K562 (cell line): ENCODE results near the gene COPS6. TPM values are rescaled to one million over a fixed set of nuclear protein-coding genes. Genes with fewer than 3 reads are reported as not detected.
A peak's percentile ranks its signal among the peaks of the same experiment; 100 is the strongest.

ENCODE experiments used
- ETV6 ChIP-seq, 3 experiments: fragments of 150-350 bp in 1 of 3; sonication (generic) in 1 of 3; formaldehyde crosslinking in 1 of 3; IDR thresholded peaks; 2 replicates each; pipeline versions ENCODE4 v1.6.1 to v1.8.0; 2014 to 2022; ENCODE audit warnings: borderline replicate concordance in 2 of 3, low read depth in 2 of 3, antibody characterized with exemption in 1 of 3, low read length in 1 of 3, mild to moderate bottlenecking in 1 of 3, missing genetic modification reagents in 1 of 3
- GATAD2A ChIP-seq: fragments of 450-650 bp; IDR thresholded peaks from 2 replicates; pipeline ENCODE4 v1.6.1; 2017
- HOMEZ ChIP-seq: fragments of 250-450 bp; sonication (Bioruptor Pico); IDR thresholded peaks from 2 replicates; pipeline ENCODE4 v1.4.0; 2020; ENCODE audit warnings: mild to moderate bottlenecking, moderate library complexity
- LARP7 ChIP-seq: fragments of 450-650 bp; IDR thresholded peaks from 2 replicates; pipeline ENCODE4 v1.6.1; 2016
- NR2F6 ChIP-seq: fragments of 450-650 bp; formaldehyde crosslinking; IDR thresholded peaks from 2 replicates; pipeline ENCODE4 v1.4.0; 2020; ENCODE audit warnings: mild to moderate bottlenecking
- SAP30 ChIP-seq: fragments of 200-600 bp; sonication (generic); IDR thresholded peaks from 2 replicates; pipeline ENCODE4 v1.6.1; 2012; ENCODE audit warnings: borderline replicate concordance, low read depth, mild to moderate bottlenecking, moderate library complexity, low read length, control low read depth, inconsistent platforms; ENCODE audit not compliant: insufficient read depth, poor library complexity, severe bottlenecking
- SIX5 ChIP-seq, 2 experiments: IDR thresholded peaks; 2 replicates each; pipeline ENCODE4 v1.6.1; 2011; ENCODE audit warnings: low read length in 2 of 2, borderline replicate concordance in 1 of 2, low read depth in 1 of 2, mild to moderate bottlenecking in 1 of 2, moderate library complexity in 1 of 2; ENCODE audit not compliant: insufficient read depth in 1 of 2
- SMARCB1 ChIP-seq: IDR thresholded peaks from 2 replicates; pipeline ENCODE4 v1.6.1; 2011; ENCODE audit warnings: improper control_type of control experiment, low read depth; ENCODE audit not compliant: insufficient read length
- STAT5B ChIP-seq: fragments of 250-450 bp; sonication (Bioruptor Pico); IDR thresholded peaks from 2 replicates; pipeline ENCODE4 v1.8.0; 2021; ENCODE audit warnings: mild to moderate bottlenecking, inconsistent platforms
- TAF1 ChIP-seq: IDR thresholded peaks from 2 replicates; pipeline ENCODE4 v1.6.1; 2011; ENCODE audit warnings: mild to moderate bottlenecking, low read length, moderate library complexity; ENCODE audit not compliant: insufficient read depth, control insufficient read depth, severe bottlenecking; ENCODE audit errors: extremely low read depth
- TBP ChIP-seq: optimal IDR thresholded peaks from 2 replicates; pipeline ENCODE3; 2011; ENCODE audit warnings: low read depth, low read length, improper control_type of control experiment
- VEZF1 ChIP-seq: fragments of 200-800 bp; sonication (Bioruptor generic); IDR thresholded peaks from 2 replicates; pipeline ENCODE4 v1.6.1; 2017; ENCODE audit warnings: missing genetic modification characterization, missing compliant biosample characterization
- XRCC5 ChIP-seq: fragments of 200-400 bp; formaldehyde crosslinking; IDR thresholded peaks from 2 replicates; pipeline ENCODE4 v1.6.1; 2017; ENCODE audit warnings: low read depth, mild to moderate bottlenecking, low read length
- ZBTB9 ChIP-seq: fragments of 450-650 bp; formaldehyde crosslinking; IDR thresholded peaks from 2 replicates; pipeline ENCODE4 v1.4.0; 2020; ENCODE audit warnings: mild to moderate bottlenecking, moderate library complexity
- ZNF12 ChIP-seq: sonication (generic); formaldehyde crosslinking; IDR thresholded peaks from 2 replicates; pipeline ENCODE4 v1.4.0; 2020; ENCODE audit warnings: mild to moderate bottlenecking, missing genetic modification reagents
- ZNF175 ChIP-seq: fragments of 200-800 bp; sonication (Bioruptor generic); IDR thresholded peaks from 2 replicates; pipeline ENCODE4 v1.6.1; 2016; ENCODE audit warnings: low read depth, mild to moderate bottlenecking, missing genetic modification characterization, missing compliant biosample characterization
- ZNF586 ChIP-seq: fragments of 450-650 bp; formaldehyde crosslinking; conservative IDR thresholded peaks from 2 replicates; pipeline ENCODE4 v1.4.0; 2020; ENCODE audit warnings: mild to moderate bottlenecking, moderate library complexity
- ZSCAN32 ChIP-seq: fragments of 450-650 bp; formaldehyde crosslinking; IDR thresholded peaks from 2 replicates; pipeline ENCODE4 v1.4.0; 2020; ENCODE audit warnings: mild to moderate bottlenecking, moderate library complexity
- polyA plus RNA-seq, 8 experiments: library from polyadenylated mRNA; depleted of rRNA in 4 of 8; stranded (reverse) in 5 of 8; unstranded in 3 of 8; fragments of >200 nt; fragmentation: Nextera tagmentation in 2 of 8; fragmentation: Illumina TruSeq in 1 of 8; extraction: Ambion mirVana in 2 of 8; extraction: Trizol in 1 of 8; gene quantifications; 2 replicates each; pipeline versions ENCODE4 v1.2.1 to v1.2.3, GENCODE V29; 2011 to 2014; ENCODE audit warnings: inconsistent platforms in 1 of 8, missing spikeins in 1 of 8
- total RNA-seq, 7 experiments: library from RNA; depleted of rRNA in 6 of 7; stranded (reverse); fragments of >200 nt in 6 of 7; fragmentation: Illumina TruSeq in 2 of 7; extraction: Trizol in 2 of 7; gene quantifications; 2 replicates each; pipeline versions ENCODE4 v1.2.1 to v1.2.3, GENCODE V29; 2011 to 2021; ENCODE audit warnings: low replicate concordance in 1 of 7

The COPS6 gene
- total and polyA plus RNA-seq, 9 of the 15 experiments (the other 6 are each of a cell fraction or from before 2014, with no cell fraction given), result 63.0 to 331 (median 168) TPM

GRCh38 chr7:100049441-100050291 lies 39.1 kb upstream of the COPS6 start, which contains the start of gene ZSCAN21 (continued):
- TF ChIP-seq SAP30, result peak; percentile 93
- TF ChIP-seq VEZF1 (CRISPR knock-in tag), result peak; percentile 78
- TF ChIP-seq HOMEZ (CRISPR knock-in tag), result no peak
- peak; percentile 20 for TF ChIP-seq TBP
- no peak; a peak in 1 of 4 replicates for TF ChIP-seq SIX5 (IDR thresholded peaks at IDR 0.05; ENCODE audit: borderline replicate concordance in 1 of 2, insufficient read depth in 1 of 2, low read depth in 1 of 2, low read length in 2 of 2)
- TF ChIP-seq ETV6 (IDR thresholded peaks at IDR 0.05; ENCODE audit: borderline replicate concordance in 1 of 2, low read depth in 2 of 2, low read length in 1 of 2), result no peak
- no peak for TF ChIP-seq ETV6 (CRISPR knock-in tag; IDR thresholded peaks at IDR 0.05; ENCODE audit: borderline replicate concordance)
- TF ChIP-seq XRCC5, result 0 out of 2 replicates have a peak, but pooled peaks have one; percentile 55
- no peak for TF ChIP-seq LARP7
- no peak for TF ChIP-seq GATAD2A
- no peak for TF ChIP-seq ZNF175 (CRISPR knock-in tag)
- TF ChIP-seq ZNF12 (CRISPR knock-in tag), result no peak
- TF ChIP-seq SMARCB1, result no peak
- no peak for TF ChIP-seq STAT5B
- TF ChIP-seq ZBTB9, result 0 out of 2 replicates have a peak, but pooled peaks have one; percentile 18
- peak; percentile 77 for TF ChIP-seq TAF1
- TF ChIP-seq ZSCAN32 (CRISPR knock-in tag), result no peak
- no peak for TF ChIP-seq NR2F6
- TF ChIP-seq ZNF586 (CRISPR knock-in tag), result no peak
